ENCODE measurements around the gene SERAC1.

DNA sequence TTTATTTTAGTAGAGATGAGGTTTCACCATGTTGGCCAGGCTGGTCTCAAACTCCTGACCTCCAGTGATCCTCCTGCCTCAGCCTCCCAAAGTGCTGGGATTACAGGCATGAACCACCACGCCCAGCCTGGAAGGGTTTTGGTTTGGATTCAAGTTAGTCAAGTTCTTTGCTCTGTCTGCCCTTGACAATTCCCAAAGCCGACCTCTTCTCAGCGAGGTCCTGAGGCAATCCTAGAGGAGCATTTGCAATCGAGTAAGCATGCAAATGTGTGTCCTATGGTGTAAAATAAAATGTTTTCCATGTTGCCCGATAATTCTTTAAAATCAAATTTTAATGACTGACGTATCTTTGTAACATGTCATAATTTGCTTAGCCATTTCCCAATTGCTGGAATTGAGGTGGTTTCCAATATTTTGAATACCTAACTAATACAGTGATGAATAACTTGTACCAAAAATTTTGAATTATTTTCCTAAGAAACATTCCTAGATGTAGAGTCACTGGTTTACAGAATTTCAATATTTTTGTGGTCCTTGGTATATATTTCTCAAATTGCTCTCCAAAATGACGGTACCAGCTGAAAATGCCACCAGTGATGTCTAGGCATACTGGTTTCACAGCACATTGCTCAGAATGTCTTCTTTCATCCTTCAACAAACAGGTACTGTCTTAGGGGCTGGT lies 38.8 kb upstream of the SERAC1 start:
- TF ChIP-seq, protein P1, sequence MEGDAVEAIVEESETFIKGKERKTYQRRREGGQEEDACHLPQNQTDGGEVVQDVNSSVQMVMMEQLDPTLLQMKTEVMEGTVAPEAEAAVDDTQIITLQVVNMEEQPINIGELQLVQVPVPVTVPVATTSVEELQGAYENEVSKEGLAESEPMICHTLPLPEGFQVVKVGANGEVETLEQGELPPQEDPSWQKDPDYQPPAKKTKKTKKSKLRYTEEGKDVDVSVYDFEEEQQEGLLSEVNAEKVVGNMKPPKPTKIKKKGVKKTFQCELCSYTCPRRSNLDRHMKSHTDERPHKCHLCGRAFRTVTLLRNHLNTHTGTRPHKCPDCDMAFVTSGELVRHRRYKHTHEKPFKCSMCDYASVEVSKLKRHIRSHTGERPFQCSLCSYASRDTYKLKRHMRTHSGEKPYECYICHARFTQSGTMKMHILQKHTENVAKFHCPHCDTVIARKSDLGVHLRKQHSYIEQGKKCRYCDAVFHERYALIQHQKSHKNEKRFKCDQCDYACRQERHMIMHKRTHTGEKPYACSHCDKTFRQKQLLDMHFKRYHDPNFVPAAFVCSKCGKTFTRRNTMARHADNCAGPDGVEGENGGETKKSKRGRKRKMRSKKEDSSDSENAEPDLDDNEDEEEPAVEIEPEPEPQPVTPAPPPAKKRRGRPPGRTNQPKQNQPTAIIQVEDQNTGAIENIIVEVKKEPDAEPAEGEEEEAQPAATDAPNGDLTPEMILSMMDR (IDR thresholded peaks at IDR 0.05; ENCODE audit: insufficient read depth, low read length) = no peak
- TF ChIP-seq POLR2AphosphoS5 (IDR thresholded peaks at IDR 0.05; ENCODE audit: low read depth) = no peak
- TF ChIP-seq, protein P2, sequence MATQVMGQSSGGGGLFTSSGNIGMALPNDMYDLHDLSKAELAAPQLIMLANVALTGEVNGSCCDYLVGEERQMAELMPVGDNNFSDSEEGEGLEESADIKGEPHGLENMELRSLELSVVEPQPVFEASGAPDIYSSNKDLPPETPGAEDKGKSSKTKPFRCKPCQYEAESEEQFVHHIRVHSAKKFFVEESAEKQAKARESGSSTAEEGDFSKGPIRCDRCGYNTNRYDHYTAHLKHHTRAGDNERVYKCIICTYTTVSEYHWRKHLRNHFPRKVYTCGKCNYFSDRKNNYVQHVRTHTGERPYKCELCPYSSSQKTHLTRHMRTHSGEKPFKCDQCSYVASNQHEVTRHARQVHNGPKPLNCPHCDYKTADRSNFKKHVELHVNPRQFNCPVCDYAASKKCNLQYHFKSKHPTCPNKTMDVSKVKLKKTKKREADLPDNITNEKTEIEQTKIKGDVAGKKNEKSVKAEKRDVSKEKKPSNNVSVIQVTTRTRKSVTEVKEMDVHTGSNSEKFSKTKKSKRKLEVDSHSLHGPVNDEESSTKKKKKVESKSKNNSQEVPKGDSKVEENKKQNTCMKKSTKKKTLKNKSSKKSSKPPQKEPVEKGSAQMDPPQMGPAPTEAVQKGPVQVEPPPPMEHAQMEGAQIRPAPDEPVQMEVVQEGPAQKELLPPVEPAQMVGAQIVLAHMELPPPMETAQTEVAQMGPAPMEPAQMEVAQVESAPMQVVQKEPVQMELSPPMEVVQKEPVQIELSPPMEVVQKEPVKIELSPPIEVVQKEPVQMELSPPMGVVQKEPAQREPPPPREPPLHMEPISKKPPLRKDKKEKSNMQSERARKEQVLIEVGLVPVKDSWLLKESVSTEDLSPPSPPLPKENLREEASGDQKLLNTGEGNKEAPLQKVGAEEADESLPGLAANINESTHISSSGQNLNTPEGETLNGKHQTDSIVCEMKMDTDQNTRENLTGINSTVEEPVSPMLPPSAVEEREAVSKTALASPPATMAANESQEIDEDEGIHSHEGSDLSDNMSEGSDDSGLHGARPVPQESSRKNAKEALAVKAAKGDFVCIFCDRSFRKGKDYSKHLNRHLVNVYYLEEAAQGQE (IDR thresholded peaks at IDR 0.05; ENCODE audit: insufficient replicate concordance, low read depth) = no peak

All from HL-60 (cell line).